Activated naive CD4-positive, alpha-beta T cell treated with anti-CD3 and anti-CD28 coated beads, Interleukin-2, amount 50 U/mL, for 72 hours (primary cell): Measurements from ENCODE around the gene ANKIB1. TPM values are rescaled to one million over a fixed set of nuclear protein-coding genes. Genes with fewer than 3 reads are reported as not detected.
"Not testable (repeated sequence)": the region's sequence is repeated elsewhere in the genome, so short reads cannot be mapped to it uniquely, and the experiment has no call there.

Experiments
- ATAC-seq, 2 donors: fragments of 150-1000 bp; cut with Tn5 transposase; 2 replicates each; pipeline ENCODE4 v1.10.0; 2021; ENCODE audit warnings: mild to moderate bottlenecking in 2 of 2, moderate library complexity in 2 of 2
- DNase-seq, 2 donors: peaks; one replicate each; pipeline ENCODE4 v3.0.0; 2021 to 2022; ENCODE audit warnings: low spot score in 2 of 2
- H3K27ac Mint-ChIP-seq, 2 donors: one replicate each; pipeline ENCODE4 v1.8.0; 2022; ENCODE audit warnings: mild to moderate bottlenecking in 2 of 2, mixed read lengths in 2 of 2
- H3K36me3 Mint-ChIP-seq, 2 donors: one replicate each; pipeline ENCODE4 v1.8.0; 2022; ENCODE audit warnings: mixed read lengths in 2 of 2
- H3K9me3 Mint-ChIP-seq, 2 donors: one replicate each; pipeline ENCODE4 v1.8.0; 2022; ENCODE audit warnings: mixed read lengths in 2 of 2
- total RNA-seq, 2 donors: library from RNA; stranded (reverse); gene quantifications; one replicate each; pipeline ENCODE4 v1.2.3, GENCODE V29; 2022

Gene ANKIB1
- total RNA-seq, 2 donors from 2014 or later, result 34.4 to 50.7 TPM

DNA sequence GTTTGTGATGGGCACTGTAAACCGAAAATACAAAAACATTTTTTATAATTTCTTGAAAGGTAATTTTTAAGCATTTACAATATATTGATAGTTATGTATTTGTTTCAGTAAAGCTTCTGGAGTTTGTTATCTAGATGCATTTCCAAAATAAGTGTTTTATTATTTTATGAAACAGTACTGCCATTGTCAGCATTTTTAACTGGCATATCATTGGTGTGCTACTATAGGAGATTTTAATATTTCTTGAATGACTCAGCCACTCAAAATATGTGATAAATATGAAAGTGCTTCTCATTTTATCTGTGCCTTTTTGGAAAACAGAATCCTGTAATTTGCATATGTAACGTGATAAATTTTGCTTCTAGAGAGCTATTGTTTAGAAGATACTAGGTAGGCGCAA, 97.9 kb downstream of the ANKIB1 start:
- Mint-ChIP-seq H3K36me3 (peaks cover 0 to 8% of the 10 kb centered on the region in 2 donors), H3K27ac (no peak overlapping the region), H3K9me3 (no peaks in the 10 kb centered on the region)
- DNase-seq (no peak), ATAC-seq (no peak)

- H3K9me3 Mint-ChIP-seq, result no peaks in the 10 kb centered on the region
- DNase-seq (no peak), ATAC-seq (no peak)
- no peak overlapping the region for H3K27ac Mint-ChIP-seq
- peaks cover 6 to 9% of the 10 kb centered on the region in 2 donors for H3K36me3 Mint-ChIP-seq
Observed at GRCh38 chr7:92352009-92352408, 106.2 kb downstream of the ANKIB1 start.

GRCh38 chr7:92354214-92354613, 108.4 kb downstream of the ANKIB1 start:
- no peaks in the 10 kb centered on the region for H3K9me3 Mint-ChIP-seq

DNA sequence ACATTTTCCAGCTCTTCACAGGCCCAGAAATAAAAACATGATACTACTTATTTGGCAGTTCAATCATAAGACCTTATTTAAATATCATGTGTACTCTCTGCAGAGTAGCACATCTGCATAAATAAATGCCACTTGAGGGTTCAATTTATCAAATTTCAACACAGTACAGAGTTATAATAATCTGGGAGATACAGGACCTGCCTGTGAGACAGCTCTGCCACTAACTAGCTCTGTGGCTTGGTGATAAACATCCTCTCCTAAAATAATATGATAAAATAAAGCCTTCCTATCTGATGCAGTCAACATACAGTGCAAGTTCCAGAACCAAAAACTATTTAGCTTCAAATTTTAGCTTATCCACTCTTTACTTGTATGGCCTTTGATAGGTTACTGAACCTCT, 110.6 kb downstream of the ANKIB1 start:
- ATAC-seq (no peak), DNase-seq (no peak)
- peaks cover 4 to 23% of the 10 kb centered on the region in 2 donors for H3K36me3 Mint-ChIP-seq
- H3K27ac Mint-ChIP-seq, result no peak overlapping the region
- H3K9me3 Mint-ChIP-seq, result no peaks in the 10 kb centered on the region

More at GRCh38 chr7:92354214-92354613, 108.4 kb downstream of the ANKIB1 start:
- Mint-ChIP-seq H3K36me3 (peaks cover 4 to 15% of the 10 kb centered on the region in 2 donors), H3K27ac (no peak overlapping the region)
- DNase-seq (no peak), ATAC-seq (no peak)

DNA sequence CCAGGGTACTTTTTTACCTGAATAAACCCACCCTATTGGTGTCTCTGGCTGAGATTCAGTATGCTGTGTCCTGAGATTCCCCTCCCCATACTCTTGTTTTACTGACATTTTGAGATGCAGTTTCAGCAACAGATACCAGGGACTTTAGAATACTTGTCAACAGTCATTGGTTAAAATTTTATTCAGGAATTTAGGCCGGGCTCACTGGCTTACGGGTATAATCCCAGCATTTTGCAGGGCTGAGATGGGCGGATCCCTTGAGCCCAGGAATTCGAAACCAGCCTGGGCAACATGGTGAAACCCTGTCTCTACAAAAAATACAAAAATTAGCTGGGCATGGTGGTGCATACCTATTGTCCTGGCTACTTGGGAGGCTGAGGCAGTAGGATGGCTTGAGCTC, 111.5 kb downstream of the ANKIB1 start:
- Mint-ChIP-seq H3K9me3 (no peaks in the 10 kb centered on the region), H3K27ac (no peak overlapping the region), H3K36me3 (peaks cover 4 to 23% of the 10 kb centered on the region in 2 donors)
- DNase-seq, result no peak
- no peak for ATAC-seq

DNA sequence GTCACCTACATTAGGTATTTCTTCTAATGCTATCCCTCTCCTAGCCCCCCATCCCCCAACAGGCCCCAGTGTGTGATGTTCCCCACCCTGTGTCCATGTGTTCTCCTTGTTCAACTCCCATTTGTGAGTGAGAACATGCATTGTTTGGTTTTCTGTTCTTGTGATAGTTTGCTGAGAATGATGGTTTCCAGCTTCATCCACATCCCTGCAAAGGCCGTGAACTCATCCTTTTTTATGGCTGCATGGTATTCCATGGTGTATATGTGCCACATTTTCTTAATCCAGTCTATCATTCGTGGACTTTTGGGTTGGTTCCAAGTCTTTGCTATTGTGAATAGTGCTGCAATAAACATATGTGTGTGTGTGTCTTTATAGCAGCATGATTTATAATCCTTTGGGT, 113.4 kb downstream of the ANKIB1 start:
- peaks cover 2 to 23% of the 10 kb centered on the region in 2 donors for H3K36me3 Mint-ChIP-seq
- not testable (repeated sequence) for H3K9me3 Mint-ChIP-seq, DNase-seq, H3K27ac Mint-ChIP-seq, ATAC-seq

GRCh38 chr7:92359801-92360200, 114.0 kb downstream of the ANKIB1 start:
- no peaks in the 10 kb centered on the region for H3K9me3 Mint-ChIP-seq
- ATAC-seq (no peak), DNase-seq (no peak)
- H3K27ac Mint-ChIP-seq, result no peak overlapping the region
- H3K36me3 Mint-ChIP-seq, result peaks cover 0 to 23% of the 10 kb centered on the region in 2 donors

DNA sequence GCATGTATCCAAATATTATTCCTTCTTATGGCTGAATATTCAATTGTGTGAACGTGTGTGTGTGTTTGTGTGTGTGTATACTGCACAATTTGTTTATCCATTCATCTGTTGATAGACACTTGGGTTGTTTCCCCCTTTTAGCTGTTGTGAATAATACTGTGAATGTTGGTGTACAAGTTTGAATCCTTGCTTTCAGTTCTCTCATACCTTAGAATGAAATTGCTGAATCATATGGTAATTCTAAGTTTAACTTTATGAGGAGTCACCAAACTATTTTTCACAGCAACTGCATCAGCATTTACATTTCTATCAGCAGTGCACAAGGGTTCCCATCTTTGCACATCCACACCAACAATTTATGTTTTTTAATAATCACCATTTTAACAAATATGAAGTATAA, 114.6 kb downstream of the ANKIB1 start:
- no peak overlapping the region for H3K27ac Mint-ChIP-seq
- peaks cover 3 to 23% of the 10 kb centered on the region in 2 donors for H3K36me3 Mint-ChIP-seq
- no peaks in the 10 kb centered on the region for H3K9me3 Mint-ChIP-seq
- no peak for DNase-seq
- no peak for ATAC-seq

DNA sequence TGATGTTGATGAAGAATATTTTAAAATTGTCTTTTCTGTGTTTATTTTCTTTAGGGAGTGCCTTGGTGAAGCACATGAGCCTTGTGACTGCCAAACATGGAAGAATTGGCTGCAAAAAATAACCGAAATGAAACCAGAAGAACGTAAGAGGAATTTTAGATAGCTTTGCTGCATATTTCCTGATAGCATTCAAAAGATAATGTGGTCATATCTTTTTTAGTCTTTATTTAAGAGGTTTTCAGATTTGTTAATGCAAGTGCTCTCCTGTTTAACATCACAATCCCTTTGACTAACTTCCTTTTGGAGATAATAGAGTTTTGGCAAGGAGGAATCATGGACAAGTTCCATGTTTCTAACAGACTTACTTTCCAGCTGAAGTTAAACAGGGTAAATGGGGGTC, 116.4 kb downstream of the ANKIB1 start:
- no peak overlapping the region for H3K27ac Mint-ChIP-seq
- DNase-seq (no peak), ATAC-seq (no peak)
- no peaks in the 10 kb centered on the region for H3K9me3 Mint-ChIP-seq
- peaks cover 5 to 17% of the 10 kb centered on the region in 2 donors for H3K36me3 Mint-ChIP-seq

DNA sequence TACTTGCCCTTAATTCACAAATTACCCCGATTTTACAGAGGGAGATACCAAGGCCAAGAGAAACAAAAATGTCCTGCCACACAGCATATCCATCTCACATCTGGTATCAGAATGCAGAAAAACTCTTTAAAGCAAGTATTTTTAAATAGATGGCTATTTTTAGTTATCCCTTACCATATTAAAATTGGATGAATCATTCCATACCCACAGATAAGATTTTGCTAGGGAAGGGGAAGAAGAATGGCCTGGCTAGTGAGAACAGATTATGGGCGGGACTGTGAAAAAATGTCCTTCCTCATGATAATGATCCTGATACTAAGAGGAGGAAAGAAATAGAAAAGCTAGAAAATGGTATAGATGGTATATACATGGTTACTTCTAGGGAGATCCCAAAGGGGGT, 121.0 kb downstream of the ANKIB1 start:
- Mint-ChIP-seq H3K9me3 (no peaks in the 10 kb centered on the region), H3K36me3 (peaks cover 0 to 5% of the 10 kb centered on the region in 2 donors), H3K27ac (no peak overlapping the region)
- ATAC-seq, result no peak
- DNase-seq, result no peak

DNA sequence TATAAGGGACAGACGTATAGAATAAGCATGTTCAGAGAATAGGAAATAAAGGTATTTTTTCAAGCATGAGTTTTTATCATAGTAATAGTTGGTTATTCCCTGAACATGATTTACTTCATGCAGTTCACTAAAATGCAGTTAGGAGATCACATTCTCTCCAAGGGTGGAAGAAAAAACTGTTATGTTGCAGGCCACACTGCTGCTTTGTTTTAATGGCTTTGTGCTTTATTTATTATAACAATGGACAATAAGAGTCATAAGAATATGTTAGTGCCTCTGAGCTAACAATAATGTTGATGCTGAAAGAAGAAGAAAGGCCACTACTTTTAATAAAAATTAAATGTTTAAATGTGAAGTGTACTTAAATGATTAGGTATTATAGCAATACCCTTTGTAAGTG, 123.0 kb downstream of the ANKIB1 start:
- Mint-ChIP-seq H3K36me3 (peaks cover 0 to 5% of the 10 kb centered on the region in 2 donors), H3K27ac (no peak overlapping the region), H3K9me3 (no peaks in the 10 kb centered on the region)
- no peak for ATAC-seq
- no peak for DNase-seq

GRCh38 chr7:92375013-92375412, 129.2 kb downstream of the ANKIB1 start:
- Mint-ChIP-seq H3K27ac (no peak overlapping the region), H3K9me3 (no peaks in the 10 kb centered on the region), H3K36me3 (peaks cover 8 to 16% of the 10 kb centered on the region in 2 donors)
- ATAC-seq, result no peak
- DNase-seq, result no peak

- ATAC-seq, result no peak
- no peak for DNase-seq
- Mint-ChIP-seq H3K27ac (no peak overlapping the region), H3K36me3 (no peaks in the 10 kb centered on the region), H3K9me3 (no peaks in the 10 kb centered on the region)
Observed at GRCh38 chr7:92391071-92391470, 145.3 kb downstream of the ANKIB1 start.

DNA sequence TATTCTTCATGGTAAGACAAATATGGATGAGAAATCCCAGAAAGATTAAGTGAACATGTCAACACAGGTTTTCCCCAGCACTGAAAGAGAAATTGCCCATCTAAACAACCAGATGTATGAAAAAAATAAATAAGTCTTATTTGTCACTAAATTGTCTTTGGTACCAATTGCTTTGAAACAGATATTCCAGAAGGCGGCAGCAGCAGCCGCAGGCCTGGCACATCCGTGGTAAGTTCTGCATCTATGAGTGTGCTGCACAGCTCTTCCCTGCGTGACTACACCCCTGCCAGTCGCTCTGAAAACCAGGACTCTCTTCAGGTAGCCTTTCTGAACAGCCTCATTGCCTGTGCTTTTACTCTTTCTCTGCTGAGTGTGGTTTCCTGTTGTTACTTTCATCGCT, 151.8 kb downstream of the ANKIB1 start:
- no peak overlapping the region for H3K27ac Mint-ChIP-seq
- ATAC-seq (no peak), DNase-seq (no peak)
- H3K36me3 Mint-ChIP-seq, result peaks cover 0 to 5% of the 10 kb centered on the region in 2 donors
- H3K9me3 Mint-ChIP-seq, result no peaks in the 10 kb centered on the region

DNA sequence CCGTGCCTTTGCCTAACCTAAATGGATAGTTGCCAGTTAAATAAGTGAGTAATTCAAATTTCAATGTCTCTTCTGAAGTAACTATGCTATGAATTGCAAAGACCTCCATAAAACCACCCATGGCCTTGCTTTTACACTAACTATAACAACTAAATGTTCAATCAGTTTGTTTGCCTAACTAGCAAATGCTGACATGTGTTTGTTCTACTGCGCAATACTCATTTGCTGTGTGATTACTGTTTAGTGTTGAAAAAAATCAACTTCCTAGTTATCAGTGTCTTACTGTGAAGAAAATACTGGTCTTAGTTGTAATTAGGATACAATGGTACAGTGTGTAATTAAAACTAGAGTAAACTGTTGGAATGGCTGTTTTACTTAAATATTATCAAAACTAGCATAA, 154.2 kb downstream of the ANKIB1 start:
- no peak for ATAC-seq
- Mint-ChIP-seq H3K9me3 (no peaks in the 10 kb centered on the region), H3K36me3 (peaks cover 0 to 5% of the 10 kb centered on the region in 2 donors), H3K27ac (no peak overlapping the region)
- DNase-seq, result no peak

DNA sequence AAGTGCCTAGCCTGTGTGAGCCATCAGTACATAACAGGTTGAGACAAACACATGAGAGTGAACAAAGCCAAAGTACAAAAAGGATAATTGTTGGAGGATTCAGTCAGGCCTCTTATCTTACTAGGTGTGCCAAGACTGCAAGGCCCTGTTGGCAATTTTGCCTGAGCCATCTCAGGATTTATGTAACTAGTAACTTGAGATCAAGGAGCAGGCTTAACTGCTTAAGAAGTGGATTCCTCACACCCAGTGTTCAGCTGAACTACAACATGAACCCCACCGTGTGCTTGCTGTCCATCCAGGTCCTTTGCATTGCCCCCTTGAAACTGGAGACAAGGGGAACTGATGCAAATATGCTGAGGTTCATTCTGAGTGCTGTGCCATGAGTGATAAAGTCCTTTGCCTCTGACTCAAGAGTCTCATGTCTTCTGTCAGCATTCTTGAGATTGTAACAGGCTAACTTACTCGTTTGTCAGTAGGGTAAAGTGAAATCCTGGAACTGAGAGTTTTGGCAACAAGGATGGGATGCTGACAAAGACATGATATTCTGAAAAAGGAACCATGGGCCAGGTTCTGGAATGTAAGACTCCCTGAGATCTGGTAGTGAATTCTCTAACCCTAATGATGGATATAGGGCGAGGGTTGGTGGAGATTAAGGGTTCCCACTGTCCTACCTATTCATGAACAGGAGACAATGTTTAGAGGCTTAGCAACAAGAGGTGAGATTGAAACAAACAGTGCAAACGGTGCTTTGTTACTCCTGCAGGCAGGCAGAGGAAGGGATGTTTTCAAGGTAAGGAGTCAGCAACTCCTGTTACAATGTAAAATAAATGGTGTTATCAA, 157.4 kb downstream of the ANKIB1 start:
- peaks cover 0 to 5% of the 10 kb centered on the region in 2 donors for H3K36me3 Mint-ChIP-seq
- no peak for ATAC-seq
- DNase-seq, result no peak
- peak overlapping the region in 1 of 2 donors; percentile 38 for H3K27ac Mint-ChIP-seq
- H3K9me3 Mint-ChIP-seq, result no peaks in the 10 kb centered on the region

- Mint-ChIP-seq H3K36me3 (no peaks in the 10 kb centered on the region), H3K9me3 (no peaks in the 10 kb centered on the region), H3K27ac (peak overlapping the region; percentile 33 to 38)
- DNase-seq, result no peak
- peak; percentile 5 to 7 for ATAC-seq
Observed at GRCh38 chr7:92403760-92404074, 157.9 kb downstream of the ANKIB1 start.

DNA sequence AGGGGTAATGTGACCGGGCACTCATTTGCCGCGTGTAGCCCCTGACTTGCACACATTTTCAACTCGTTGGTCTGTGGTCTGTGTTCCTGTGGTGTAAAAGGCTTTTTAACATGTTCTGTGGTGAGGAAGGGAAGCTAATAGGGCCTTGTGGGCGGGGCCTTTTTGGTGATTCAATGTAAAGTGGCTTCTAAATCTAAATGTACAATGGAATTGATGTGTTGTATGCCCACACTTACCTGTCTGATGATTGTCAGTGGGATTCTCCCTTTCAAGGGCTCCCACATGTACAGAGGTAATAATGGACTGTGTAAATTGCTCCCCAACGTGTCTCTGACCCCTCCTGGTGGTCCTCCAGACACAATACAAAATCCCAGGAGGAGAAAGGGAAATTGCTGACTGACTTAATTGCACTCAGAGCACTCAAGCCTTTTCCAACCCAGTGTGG, 158.4 kb downstream of the ANKIB1 start:
- Mint-ChIP-seq H3K27ac (peak overlapping the region in 1 of 2 donors; percentile 38), H3K9me3 (no peaks in the 10 kb centered on the region), H3K36me3 (no peaks in the 10 kb centered on the region)
- no peak for DNase-seq
- ATAC-seq, result peak; percentile 56 to 58
